ENCODE measurements around the gene FOCAD.

DNA sequence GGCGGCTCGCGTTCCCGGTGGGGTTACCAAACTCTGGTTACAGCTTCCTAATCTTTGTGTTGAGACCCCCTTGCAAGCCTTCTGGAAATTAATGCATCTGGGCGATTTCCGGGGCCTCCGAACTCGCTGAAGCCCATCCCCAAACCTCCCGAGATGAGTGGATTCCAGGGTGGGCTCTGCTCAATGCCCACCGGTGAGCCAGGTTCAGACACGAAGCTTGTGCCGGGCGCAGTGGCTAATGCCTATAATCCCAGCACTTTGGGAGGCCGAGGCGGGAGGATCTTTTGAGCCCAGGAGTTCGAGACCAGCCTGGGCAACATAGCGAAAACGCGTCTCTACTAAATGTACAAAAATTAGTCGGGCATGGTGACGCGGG is 347.7 kb downstream of the FOCAD start:
- no peak for TF ChIP-seq CTCF (IDR thresholded peaks at IDR 0.05)
- TF ChIP-seq EZH2 (IDR thresholded peaks at IDR 0.05; ENCODE audit: borderline replicate concordance, insufficient read depth, low read depth, low read length, poor library complexity, severe bottlenecking): no peak
